ENCODE results near the gene HDAC9. TPM values are rescaled to one million over a fixed set of nuclear protein-coding genes. Genes with fewer than 3 reads are reported as not detected.

HDAC9 gene
- total RNA-seq, 4 donors from 2014 or later: 3.4 to 7.2 (median 4.5) TPM

DNA sequence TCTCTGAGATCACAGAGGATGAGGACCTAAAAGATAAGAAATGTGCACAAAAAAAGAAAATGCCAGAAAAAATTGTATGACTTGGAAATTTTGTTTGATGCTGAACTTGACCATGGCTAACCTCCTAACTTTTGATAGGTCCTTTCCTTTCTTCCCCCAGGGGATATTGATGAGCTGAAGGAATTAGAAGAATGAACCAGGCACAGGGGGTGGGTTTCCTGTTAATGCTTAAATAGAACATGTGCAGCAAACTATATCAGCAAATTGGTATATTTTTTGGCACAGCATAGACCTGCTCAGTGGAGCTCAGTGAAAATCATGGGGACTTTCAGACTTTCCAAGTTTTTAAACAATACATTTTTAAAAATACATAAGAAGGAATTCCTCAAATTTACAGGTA, 300.7 kb downstream of the HDAC9 start:
- TF ChIP-seq, protein P1, sequence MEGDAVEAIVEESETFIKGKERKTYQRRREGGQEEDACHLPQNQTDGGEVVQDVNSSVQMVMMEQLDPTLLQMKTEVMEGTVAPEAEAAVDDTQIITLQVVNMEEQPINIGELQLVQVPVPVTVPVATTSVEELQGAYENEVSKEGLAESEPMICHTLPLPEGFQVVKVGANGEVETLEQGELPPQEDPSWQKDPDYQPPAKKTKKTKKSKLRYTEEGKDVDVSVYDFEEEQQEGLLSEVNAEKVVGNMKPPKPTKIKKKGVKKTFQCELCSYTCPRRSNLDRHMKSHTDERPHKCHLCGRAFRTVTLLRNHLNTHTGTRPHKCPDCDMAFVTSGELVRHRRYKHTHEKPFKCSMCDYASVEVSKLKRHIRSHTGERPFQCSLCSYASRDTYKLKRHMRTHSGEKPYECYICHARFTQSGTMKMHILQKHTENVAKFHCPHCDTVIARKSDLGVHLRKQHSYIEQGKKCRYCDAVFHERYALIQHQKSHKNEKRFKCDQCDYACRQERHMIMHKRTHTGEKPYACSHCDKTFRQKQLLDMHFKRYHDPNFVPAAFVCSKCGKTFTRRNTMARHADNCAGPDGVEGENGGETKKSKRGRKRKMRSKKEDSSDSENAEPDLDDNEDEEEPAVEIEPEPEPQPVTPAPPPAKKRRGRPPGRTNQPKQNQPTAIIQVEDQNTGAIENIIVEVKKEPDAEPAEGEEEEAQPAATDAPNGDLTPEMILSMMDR (IDR thresholded peaks at IDR 0.05): no peak
- TF ChIP-seq POLR2A (IDR thresholded peaks at IDR 0.05): no peak
- TF ChIP-seq POLR2AphosphoS5 (IDR thresholded peaks at IDR 0.05): no peak
- no peak for TF ChIP-seq EP300 (IDR thresholded peaks at IDR 0.05)
- DNase-seq (ENCODE audit: low spot score in 2 of 2): no peak
- H3K4me1 ChIP-seq: no peaks in the 10 kb centered on the region
- H3K27ac ChIP-seq: no peak overlapping the region
- H3K9me3 ChIP-seq: no peaks in the 10 kb centered on the region
- H3K27me3 ChIP-seq: no peaks in the 10 kb centered on the region
- H3K4me3 ChIP-seq: no peak overlapping the region
- no peaks in the 10 kb centered on the region for H3K36me3 ChIP-seq

DNA sequence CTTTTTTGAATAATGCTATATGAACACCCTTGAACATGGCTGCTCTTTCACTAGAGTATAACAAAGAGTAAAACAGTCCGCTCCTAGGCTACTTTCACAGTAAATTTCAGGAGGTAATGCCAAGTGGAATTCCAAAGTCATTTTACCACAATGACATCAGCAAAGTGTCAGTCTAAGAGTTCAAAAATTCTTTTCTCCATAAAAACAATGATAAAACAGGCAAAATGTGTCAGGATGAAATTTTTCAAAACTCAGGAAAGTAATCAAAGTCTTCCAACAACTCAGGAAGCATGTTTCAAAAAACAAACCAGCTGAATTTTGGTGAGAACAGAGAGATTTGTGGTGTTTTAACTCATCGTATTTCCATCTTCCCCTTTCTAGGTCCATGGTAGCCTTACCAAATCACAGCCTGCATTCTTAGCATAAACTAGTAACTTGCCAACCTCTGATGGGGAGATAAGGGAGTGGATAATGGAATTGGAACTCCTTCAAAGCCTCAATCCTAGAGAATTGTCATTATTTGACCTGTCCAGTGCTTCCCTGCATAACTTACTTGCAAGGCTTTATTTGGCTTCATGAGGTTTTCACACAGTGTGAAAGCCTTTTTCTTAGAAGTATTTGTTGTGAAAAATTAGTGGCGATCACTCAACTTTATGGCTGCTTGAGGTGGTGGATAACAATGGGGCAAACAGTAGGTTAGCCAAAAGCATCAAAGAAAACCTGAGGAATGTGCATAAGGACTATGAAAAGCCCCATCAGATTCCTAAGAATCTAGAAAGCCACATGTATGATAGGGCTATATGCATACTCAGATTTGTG, 302.7 kb downstream of the HDAC9 start:
- no peak overlapping the region for H3K27ac ChIP-seq
- DNase-seq (ENCODE audit: low spot score in 2 of 2): no peak
- no peaks in the 10 kb centered on the region for H3K36me3 ChIP-seq
- no peaks in the 10 kb centered on the region for H3K9me3 ChIP-seq
- 94% methylated on average over 3 of the region's 3 CpGs for WGBS
- TF ChIP-seq POLR2AphosphoS5 (IDR thresholded peaks at IDR 0.05) (no peak), POLR2A (IDR thresholded peaks at IDR 0.05) (no peak), EP300 (IDR thresholded peaks at IDR 0.05) (no peak)
- TF ChIP-seq, protein P1 (IDR thresholded peaks at IDR 0.05): no peak
- no peak overlapping the region for H3K4me3 ChIP-seq
- no peaks in the 10 kb centered on the region for H3K27me3 ChIP-seq
- H3K4me1 ChIP-seq: no peaks in the 10 kb centered on the region

DNA sequence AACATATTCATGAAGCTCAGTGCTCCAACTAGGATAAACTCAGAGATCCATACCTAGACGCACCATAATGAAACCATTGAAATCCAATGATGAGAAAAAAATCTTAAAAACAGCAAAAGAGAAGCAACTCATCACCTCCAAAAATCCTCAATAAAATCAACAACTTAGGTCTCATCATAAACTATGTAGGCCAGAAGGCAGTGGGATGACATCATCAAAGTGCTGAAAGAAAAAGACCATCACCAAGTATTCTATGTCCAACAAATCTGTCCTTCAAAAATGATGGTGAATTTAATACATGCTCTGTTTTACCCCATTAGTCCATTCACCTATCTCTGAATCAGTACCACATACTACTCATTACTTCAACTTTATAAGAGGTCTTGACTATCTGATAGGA, 304.4 kb downstream of the HDAC9 start:
- 100% methylated on average over 1 of the region's 1 CpG for WGBS
- no peak for DNase-seq (ENCODE audit: low spot score in 2 of 2)
- H3K36me3 ChIP-seq: no peaks in the 10 kb centered on the region
- H3K9me3 ChIP-seq: no peaks in the 10 kb centered on the region
- TF ChIP-seq EP300 (IDR thresholded peaks at IDR 0.05): no peak
- TF ChIP-seq, protein P1 (IDR thresholded peaks at IDR 0.05): no peak
- no peak for TF ChIP-seq POLR2AphosphoS5 (IDR thresholded peaks at IDR 0.05)
- H3K27me3 ChIP-seq: no peaks in the 10 kb centered on the region
- no peaks in the 10 kb centered on the region for H3K4me1 ChIP-seq
- no peak overlapping the region for H3K27ac ChIP-seq
- H3K4me3 ChIP-seq: no peak overlapping the region

DNA sequence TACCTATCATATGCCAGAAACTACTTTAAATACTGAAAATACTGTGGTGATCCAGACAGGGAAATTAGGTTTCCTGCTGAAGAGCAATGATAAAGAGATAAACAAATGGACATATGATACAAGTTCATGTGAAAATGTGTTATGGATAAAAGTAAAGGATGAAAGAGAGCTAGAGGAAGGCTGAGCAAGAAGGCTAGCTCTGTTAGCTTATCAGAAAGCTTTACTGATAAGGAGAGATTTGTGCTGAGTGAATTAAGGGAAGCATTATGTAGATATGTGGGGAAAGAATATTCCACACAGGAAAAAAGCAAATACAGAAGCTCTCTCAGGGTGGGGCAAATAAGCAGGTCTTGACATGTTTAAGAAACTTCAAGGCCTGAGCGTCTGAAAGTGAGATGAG, 308.4 kb downstream of the HDAC9 start:
- H3K4me1 ChIP-seq: no peaks in the 10 kb centered on the region
- no peak overlapping the region for H3K27ac ChIP-seq
- 44% methylated on average over 1 of the region's 1 CpG for WGBS
- no peaks in the 10 kb centered on the region for H3K27me3 ChIP-seq
- TF ChIP-seq, protein P1 (IDR thresholded peaks at IDR 0.05): no peak
- TF ChIP-seq POLR2A (IDR thresholded peaks at IDR 0.05) (no peak), POLR2AphosphoS5 (IDR thresholded peaks at IDR 0.05) (no peak), EP300 (IDR thresholded peaks at IDR 0.05) (no peak)
- no peaks in the 10 kb centered on the region for H3K9me3 ChIP-seq
- no peak overlapping the region for H3K4me3 ChIP-seq
- DNase-seq (ENCODE audit: low spot score in 2 of 2): no peak
- no peaks in the 10 kb centered on the region for H3K36me3 ChIP-seq

DNA sequence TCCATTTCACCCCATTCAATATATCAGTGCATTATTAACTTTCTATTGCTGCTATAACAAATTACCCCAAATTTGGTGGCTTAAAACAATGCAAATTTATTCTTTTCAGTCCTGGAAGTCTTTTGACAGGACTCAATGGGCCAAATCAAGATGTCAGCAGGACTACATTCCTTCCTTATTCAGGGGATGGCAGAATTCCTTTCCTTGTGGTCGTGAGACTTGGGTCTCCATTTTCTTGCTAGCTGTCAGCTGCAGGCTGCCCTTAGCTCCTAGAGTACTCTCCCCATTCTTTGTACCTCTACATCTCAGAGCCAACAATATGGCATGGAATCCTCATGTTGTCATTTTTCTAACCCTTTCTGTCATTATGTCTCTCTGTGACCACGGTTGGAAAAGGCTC, 310.6 kb downstream of the HDAC9 start:
- Histone ChIP-seq H3K27me3 (no peaks in the 10 kb centered on the region), H3K36me3 (no peaks in the 10 kb centered on the region), H3K4me1 (no peaks in the 10 kb centered on the region), H3K4me3 (no peak overlapping the region), H3K9me3 (no peaks in the 10 kb centered on the region), H3K27ac (no peak overlapping the region)
- no peak for DNase-seq (ENCODE audit: low spot score in 2 of 2)
- 90% methylated on average over 2 of the region's 2 CpGs for WGBS
- TF ChIP-seq POLR2AphosphoS5 (IDR thresholded peaks at IDR 0.05): no peak
- TF ChIP-seq, protein P1 (IDR thresholded peaks at IDR 0.05): no peak
- TF ChIP-seq EP300 (IDR thresholded peaks at IDR 0.05): no peak
- no peak for TF ChIP-seq POLR2A (IDR thresholded peaks at IDR 0.05)
